Muscle of leg (tissue), 9 donors: ENCODE data around the gene GPR152. TPM values are rescaled to one million over a fixed set of nuclear protein-coding genes. Genes with fewer than 3 reads are reported as not detected.

Experiments
- polyA plus RNA-seq, 8 donors: library from polyadenylated mRNA; unstranded; fragments of 120-200 nt; gene quantifications; one replicate each; pipeline versions ENCODE4 v1.2.1 to v1.2.3, GENCODE V29; 2013; ENCODE audit warnings: inconsistent platforms in 1 of 8, low replicate concordance in 1 of 8; ENCODE audit not compliant: insufficient read length in 8 of 8, insufficient read depth in 1 of 8
- total RNA-seq: library from RNA; stranded (reverse); fragments of 120-200 nt; gene quantifications from one replicate; pipeline ENCODE4 v1.2.4, GENCODE V29; 2013

The GPR152 gene
- total and polyA plus RNA-seq, 9 donors: not detected

Other genes with a start within 250 kb of the GPR152 start
- 31.7 TPM for gene GRK2, start 186.3 kb downstream of the GPR152 start, total RNA-seq
- gene GRK2, start 186.3 kb downstream of the GPR152 start, polyA plus RNA-seq: 10 to 100 TPM; 47.8 to 62.9 (median 59.4) TPM
- gene ANKRD13D, start 163.4 kb downstream of the GPR152 start, total RNA-seq: 19.8 TPM
- 10 to 100 TPM; 16.2 to 35.5 (median 30.7) TPM for gene ANKRD13D, start 163.4 kb downstream of the GPR152 start, polyA plus RNA-seq
- 9.7 TPM for gene SSH3, start 149.2 kb downstream of the GPR152 start, total RNA-seq
- gene SSH3, start 149.2 kb downstream of the GPR152 start, polyA plus RNA-seq: 10 to 100 TPM; 13.6 to 20.5 (median 16.7) TPM
- 33.6 TPM for gene POLD4, start 99.2 kb downstream of the GPR152 start, total RNA-seq
- gene POLD4, start 99.2 kb downstream of the GPR152 start, polyA plus RNA-seq: 10 to 100 TPM; 24.6 to 53.6 (median 32.1) TPM
- gene CLCF1, start 79.1 kb downstream of the GPR152 start, total RNA-seq: 2.0 TPM
- gene CLCF1, start 79.1 kb downstream of the GPR152 start, polyA plus RNA-seq: 1 to 10 TPM; 2.8 to 4.8 (median 4.0) TPM
- 7.9 TPM for gene RAD9A, start 60.7 kb downstream of the GPR152 start, total RNA-seq
- 10 to 100 TPM in 5 of 8 donors, 1 to 10 TPM in 3; 6.9 to 14.2 (median 11.1) TPM for gene RAD9A, start 60.7 kb downstream of the GPR152 start, polyA plus RNA-seq
- 130 TPM for gene PPP1CA, start 50.9 kb downstream of the GPR152 start, total RNA-seq
- gene PPP1CA, start 50.9 kb downstream of the GPR152 start, polyA plus RNA-seq: 100 to 1,000 TPM; 127 to 150 (median 142) TPM
- 0.49 TPM for gene TBC1D10C, start 48.6 kb downstream of the GPR152 start, total RNA-seq
- 1 to 10 TPM; 1.4 to 7.2 (median 5.5) TPM for gene TBC1D10C, start 48.6 kb downstream of the GPR152 start, polyA plus RNA-seq
- gene CARNS1, start 37.1 kb downstream of the GPR152 start, total RNA-seq: 29.2 TPM
- 10 to 100 TPM; 30.6 to 80.7 (median 61.0) TPM for gene CARNS1, start 37.1 kb downstream of the GPR152 start, polyA plus RNA-seq
- 27.9 TPM for gene RPS6KB2, start 24.2 kb downstream of the GPR152 start, total RNA-seq
- 10 to 100 TPM; 33.9 to 45.5 (median 39.2) TPM for gene RPS6KB2, start 24.2 kb downstream of the GPR152 start, polyA plus RNA-seq
- gene PTPRCAP, start 15.0 kb downstream of the GPR152 start, total RNA-seq: 0.84 TPM
- gene PTPRCAP, start 15.0 kb downstream of the GPR152 start, polyA plus RNA-seq: 1 to 10 TPM; 1.0 to 1.5 (median 1.3) TPM
- gene CORO1B, start 9.3 kb downstream of the GPR152 start, total RNA-seq: 28.8 TPM
- gene CORO1B, start 9.3 kb downstream of the GPR152 start, polyA plus RNA-seq: 10 to 100 TPM; 24.2 to 42.4 (median 33.4) TPM
- 0.66 TPM for gene CABP4, start 2.6 kb upstream of the GPR152 start, total RNA-seq
- gene CABP4, start 2.6 kb upstream of the GPR152 start, polyA plus RNA-seq: 1 to 10 TPM in 2 of 8 donors, under 1 TPM in 6; 0.29 to 1.2 (median 0.73) TPM
- gene TMEM134, start 16.5 kb upstream of the GPR152 start, total RNA-seq: 16.1 TPM
- 10 to 100 TPM; 42.6 to 71.5 (median 47.2) TPM for gene TMEM134, start 16.5 kb upstream of the GPR152 start, polyA plus RNA-seq
- 59.5 TPM for gene AIP, start 30.3 kb upstream of the GPR152 start, total RNA-seq
- 10 to 100 TPM; 41.2 to 60.3 (median 52.1) TPM for gene AIP, start 30.3 kb upstream of the GPR152 start, polyA plus RNA-seq
- gene PITPNM1, start 52.6 kb upstream of the GPR152 start, total RNA-seq: 4.9 TPM
- gene PITPNM1, start 52.6 kb upstream of the GPR152 start, polyA plus RNA-seq: 10 to 100 TPM in 1 of 8 donors, 1 to 10 TPM in 7; 6.0 to 11.6 (median 8.8) TPM
- 7.9 TPM for gene CDK2AP2, start 55.4 kb upstream of the GPR152 start, total RNA-seq
- 10 to 100 TPM; 18.2 to 25.4 (median 19.6) TPM for gene CDK2AP2, start 55.4 kb upstream of the GPR152 start, polyA plus RNA-seq
- gene CABP2, start 70.7 kb upstream of the GPR152 start, total RNA-seq: not detected
- not detected for gene CABP2, start 70.7 kb upstream of the GPR152 start, polyA plus RNA-seq
- gene GSTP1, start 131.1 kb upstream of the GPR152 start, total RNA-seq: 328 TPM
- 100 to 1,000 TPM; 232 to 335 (median 268) TPM for gene GSTP1, start 131.1 kb upstream of the GPR152 start, polyA plus RNA-seq
- 147 TPM for gene NDUFV1, start 154.2 kb upstream of the GPR152 start, total RNA-seq
- 100 to 1,000 TPM; 126 to 173 (median 154) TPM for gene NDUFV1, start 154.2 kb upstream of the GPR152 start, polyA plus RNA-seq
- 4.7 TPM for gene NUDT8, start 177.2 kb upstream of the GPR152 start, total RNA-seq
- 1 to 10 TPM; 3.4 to 5.8 (median 4.2) TPM for gene NUDT8, start 177.2 kb upstream of the GPR152 start, polyA plus RNA-seq
- gene TBX10, start 187.0 kb upstream of the GPR152 start, total RNA-seq: not detected
- under 1 TPM in 1 of 8 donors, not detected in 7; 0.40 TPM for gene TBX10, start 187.0 kb upstream of the GPR152 start, polyA plus RNA-seq
- gene ACY3, start 198.0 kb upstream of the GPR152 start, total RNA-seq: 0.22 TPM
- gene ACY3, start 198.0 kb upstream of the GPR152 start, polyA plus RNA-seq: 1 to 10 TPM in 1 of 8 donors, under 1 TPM in 7; 0.15 to 5.9 (median 0.51) TPM
- gene ALDH3B2, start 221.9 kb upstream of the GPR152 start, total RNA-seq: 0.09 TPM
- 1 to 10 TPM in 1 of 8 donors, under 1 TPM in 3, not detected in 4; 0.11 to 4.5 (median 0.41) TPM for gene ALDH3B2, start 221.9 kb upstream of the GPR152 start, polyA plus RNA-seq